ENCODE results near the gene TM4SF20.

Gene TM4SF20

GRCh38 chr2:227317834-227318233, 61.3 kb downstream of the TM4SF20 start:
- no peak for DNase-seq

DNA sequence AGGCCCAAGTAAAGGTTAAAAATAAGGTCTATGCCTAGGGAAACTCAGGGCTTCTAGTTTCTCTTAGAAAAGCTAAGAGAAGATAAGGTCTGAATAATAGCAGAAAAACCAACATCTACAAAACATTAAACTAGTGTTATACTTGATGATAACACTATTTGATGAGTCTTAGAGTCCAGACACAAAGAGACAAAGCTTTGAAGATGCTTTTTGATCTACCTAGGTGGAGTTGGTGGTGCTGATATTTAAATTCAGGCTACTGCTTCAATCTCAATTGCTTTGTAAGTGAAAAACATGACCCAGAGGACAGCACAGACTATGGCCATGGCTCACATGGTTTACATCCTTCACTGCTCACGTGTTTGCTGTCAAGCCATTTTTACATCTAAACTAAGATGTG, 65.8 kb downstream of the TM4SF20 start:
- no peak for DNase-seq

- DNase-seq = no peak
These were observed 66.5 kb downstream of the TM4SF20 start for GRCh38 chr2:227312579-227312978.
